ENCODE measurements around the gene IDH3A. TPM values are rescaled to one million over a fixed set of nuclear protein-coding genes. Genes with fewer than 3 reads are reported as not detected.

IDH3A gene
- total and polyA plus RNA-seq, 9 of the 15 experiments (the other 6 are each of a cell fraction or from before 2014, with no cell fraction given), result 37.4 to 249 (median 107) TPM

GRCh38 chr15:78208887-78209645 is 59.9 kb downstream of the IDH3A start (continued):
- TF ChIP-seq ARID4B (CRISPR knock-in tag; IDR thresholded peaks at IDR 0.05), result no peak
- TF ChIP-seq CCNT2 (IDR thresholded peaks at IDR 0.05; ENCODE audit: borderline replicate concordance, extremely low read depth, insufficient read length, low read depth, low read length), result no peak
- no peak for TF ChIP-seq FIP1L1 (IDR thresholded peaks at IDR 0.05; ENCODE audit: low read depth, low read length, poor library complexity, severe bottlenecking)
- no peak for TF ChIP-seq TGIF2 (CRISPR knock-in tag; IDR thresholded peaks at IDR 0.05)
